ENCODE results near the gene SCART1.
"Not testable (repeated sequence)": the region's sequence is repeated elsewhere in the genome, so short reads cannot be mapped to it uniquely, and the experiment has no call there.

The SCART1 gene

GRCh38 chr10:133453516-133454203 is at the start of gene SCART1:
Gene SCART1 (plus strand): TSS chr10:133453945. CDS start chr10:133453998, 53 bp downstream.
- Histone ChIP-seq H3K9me3 (no peaks in the 10 kb centered on the region; the same call in 1 of the 2 replicates), H3K27me3 (ENCODE audit: low read depth) (peaks cover 7% of the 10 kb centered on the region), H3K36me3 (replicated peaks) (no peaks in the 10 kb centered on the region), H3K4me1 (no peaks in the 10 kb centered on the region), H3K4me3 (no peak within 1 kb of the TSS)
- in situ Hi-C loops (cut with MboI; ENCODE audit: low sequenced_read_pairs): no loop called here
- no peak for DNase-seq (ENCODE audit: low spot score in 2 of 2)

GRCh38 chr10:133405272-133405671 is 48.5 kb upstream of the SCART1 start:
- no peaks in the 10 kb centered on the region for H3K27me3 ChIP-seq (ENCODE audit: low read depth)
- no peak for DNase-seq (ENCODE audit: low spot score in 2 of 2)
- in situ Hi-C loops (cut with MboI; ENCODE audit: low sequenced_read_pairs): no loop called here
- H3K36me3 ChIP-seq (replicated peaks): peaks cover 76% of the 10 kb centered on the region
- H3K4me1 ChIP-seq: no peaks in the 10 kb centered on the region
- H3K9me3 ChIP-seq: no peaks in the 10 kb centered on the region
- H3K4me3 ChIP-seq: no peak overlapping the region

GRCh38 chr10:133405844-133406527 is 47.8 kb upstream of the SCART1 start:
- in situ Hi-C loops (cut with MboI; ENCODE audit: low sequenced_read_pairs): no loop called here
- peaks cover 76% of the 10 kb centered on the region for H3K36me3 ChIP-seq (replicated peaks)
- no peak for DNase-seq (ENCODE audit: low spot score in 2 of 2)
- H3K4me1 ChIP-seq: no peaks in the 10 kb centered on the region
- H3K27me3 ChIP-seq (ENCODE audit: low read depth): no peaks in the 10 kb centered on the region
- 0 out of 2 replicates have a peak, but pooled peaks cover 2% of the 10 kb centered on the region for H3K9me3 ChIP-seq
- H3K4me3 ChIP-seq: no peak overlapping the region

- DNase-seq (ENCODE audit: low spot score in 2 of 2): no peak
- no peak overlapping the region for H3K4me3 ChIP-seq
- no peaks in the 10 kb centered on the region for H3K27me3 ChIP-seq (ENCODE audit: low read depth)
- H3K36me3 ChIP-seq (replicated peaks): peaks cover 76% of the 10 kb centered on the region
- H3K4me1 ChIP-seq: no peaks in the 10 kb centered on the region
- in situ Hi-C loops (cut with MboI; ENCODE audit: low sequenced_read_pairs): no loop called here
- peaks cover 13% of the 10 kb centered on the region; the same call in 1 of the 2 replicates for H3K9me3 ChIP-seq
Observed at GRCh38 chr10:133411523-133412380, 42.0 kb upstream of the SCART1 start.

GRCh38 chr10:133412381-133412711 is 41.4 kb upstream of the SCART1 start:
- Histone ChIP-seq H3K9me3 (peaks cover 13% of the 10 kb centered on the region; the same call in 1 of the 2 replicates), H3K4me1 (no peaks in the 10 kb centered on the region), H3K4me3 (no peak overlapping the region), H3K27me3 (ENCODE audit: low read depth) (no peaks in the 10 kb centered on the region), H3K36me3 (replicated peaks) (peaks cover 70% of the 10 kb centered on the region)
- DNase-seq (ENCODE audit: low spot score in 2 of 2): no peak
- in situ Hi-C loops (cut with MboI; ENCODE audit: low sequenced_read_pairs): no loop called here

GRCh38 chr10:133414401-133414800 is 39.3 kb upstream of the SCART1 start:
- in situ Hi-C loops (cut with MboI; ENCODE audit: low sequenced_read_pairs); H3K4me3 ChIP-seq; H3K27me3 ChIP-seq (ENCODE audit: low read depth); H3K4me1 ChIP-seq; DNase-seq (ENCODE audit: low spot score in 2 of 2): not testable (repeated sequence)
- Histone ChIP-seq H3K36me3 (replicated peaks) (peaks cover 65% of the 10 kb centered on the region), H3K9me3 (peaks cover 13% of the 10 kb centered on the region; the same call in 1 of the 2 replicates)

GRCh38 chr10:133415752-133416151 is 38.0 kb upstream of the SCART1 start:
- no peak for DNase-seq (ENCODE audit: low spot score in 2 of 2)
- in situ Hi-C loops (cut with MboI; ENCODE audit: low sequenced_read_pairs): no loop called here
- Histone ChIP-seq H3K4me1 (no peaks in the 10 kb centered on the region), H3K4me3 (no peak overlapping the region), H3K36me3 (replicated peaks) (peaks cover 59% of the 10 kb centered on the region), H3K9me3 (peaks cover 13% of the 10 kb centered on the region; the same call in 1 of the 2 replicates), H3K27me3 (ENCODE audit: low read depth) (no peaks in the 10 kb centered on the region)

GRCh38 chr10:133418289-133418993 is 35.3 kb upstream of the SCART1 start:
- Histone ChIP-seq H3K4me1 (no peaks in the 10 kb centered on the region), H3K27me3 (ENCODE audit: low read depth) (no peaks in the 10 kb centered on the region), H3K9me3 (no peaks in the 10 kb centered on the region), H3K4me3 (no peak overlapping the region), H3K36me3 (replicated peaks) (peaks cover 35% of the 10 kb centered on the region)
- in situ Hi-C loops (cut with MboI; ENCODE audit: low sequenced_read_pairs): no loop called here
- no peak for DNase-seq (ENCODE audit: low spot score in 2 of 2)

- Histone ChIP-seq H3K36me3 (replicated peaks) (peaks cover 33% of the 10 kb centered on the region), H3K27me3 (ENCODE audit: low read depth) (no peaks in the 10 kb centered on the region), H3K9me3 (no peaks in the 10 kb centered on the region), H3K4me3 (no peak overlapping the region), H3K4me1 (no peaks in the 10 kb centered on the region)
- in situ Hi-C loops (cut with MboI; ENCODE audit: low sequenced_read_pairs): no loop called here
- DNase-seq (ENCODE audit: low spot score in 2 of 2): no peak
Observed at GRCh38 chr10:133419211-133419950, 34.4 kb upstream of the SCART1 start.

- no peak overlapping the region for H3K4me3 ChIP-seq
- no peak for DNase-seq (ENCODE audit: low spot score in 2 of 2)
- peaks cover 29% of the 10 kb centered on the region for H3K36me3 ChIP-seq (replicated peaks)
- H3K9me3 ChIP-seq: no peaks in the 10 kb centered on the region
- no peaks in the 10 kb centered on the region for H3K27me3 ChIP-seq (ENCODE audit: low read depth)
- no peaks in the 10 kb centered on the region for H3K4me1 ChIP-seq
- in situ Hi-C loops (cut with MboI; ENCODE audit: low sequenced_read_pairs): no loop called here
Observed at GRCh38 chr10:133420028-133420427, 33.7 kb upstream of the SCART1 start.

GRCh38 chr10:133420579-133420978 is 33.2 kb upstream of the SCART1 start:
- H3K9me3 ChIP-seq: no peaks in the 10 kb centered on the region
- no peak overlapping the region for H3K4me3 ChIP-seq
- in situ Hi-C loops (cut with MboI; ENCODE audit: low sequenced_read_pairs): no loop called here
- H3K27me3 ChIP-seq (ENCODE audit: low read depth): no peaks in the 10 kb centered on the region
- H3K36me3 ChIP-seq (replicated peaks): peaks cover 24% of the 10 kb centered on the region
- H3K4me1 ChIP-seq: no peaks in the 10 kb centered on the region
- DNase-seq (ENCODE audit: low spot score in 2 of 2): no peak

- in situ Hi-C loops (cut with MboI; ENCODE audit: low sequenced_read_pairs): no loop called here
- Histone ChIP-seq H3K27me3 (ENCODE audit: low read depth) (no peaks in the 10 kb centered on the region), H3K4me1 (no peaks in the 10 kb centered on the region), H3K9me3 (no peaks in the 10 kb centered on the region), H3K4me3 (no peak overlapping the region), H3K36me3 (replicated peaks) (peaks cover 18% of the 10 kb centered on the region)
- no peak for DNase-seq (ENCODE audit: low spot score in 2 of 2)
Observed at GRCh38 chr10:133421336-133422222, 32.2 kb upstream of the SCART1 start.
